Measurements from ENCODE around the gene COL2A1. TPM values are rescaled to one million over a fixed set of nuclear protein-coding genes. Genes with fewer than 3 reads are reported as not detected.

The COL2A1 gene
- total RNA-seq, 1 donor from 2014 or later: not detected

Other genes starting within 250 kb of the COL2A1 start
- gene RAPGEF3, start 245.6 kb downstream of the COL2A1 start, total RNA-seq: 0.56 and 1.1 TPM in 2 replicates
- 10.5 and 10.7 TPM in 2 replicates for gene SLC48A1, start 231.2 kb downstream of the COL2A1 start, total RNA-seq
- gene HDAC7, start 184.6 kb downstream of the COL2A1 start, total RNA-seq: 214 and 220 TPM in 2 replicates
- gene VDR, start 99.5 kb downstream of the COL2A1 start, total RNA-seq: 103 and 105 TPM in 2 replicates
- gene TMEM106C, start 40.9 kb downstream of the COL2A1 start, total RNA-seq: 103 and 106 TPM in 2 replicates
- gene SENP1, start 101.6 kb upstream of the COL2A1 start, total RNA-seq: 48.6 and 51.2 TPM in 2 replicates
- 19.2 and 22.8 TPM in 2 replicates for gene PFKM, start 114.9 kb upstream of the COL2A1 start, total RNA-seq
- 42.3 and 45.5 TPM in 2 replicates for gene ASB8, start 153.0 kb upstream of the COL2A1 start, total RNA-seq
- 0.12 and 0.32 TPM in 2 replicates for gene CCDC184, start 179.2 kb upstream of the COL2A1 start, total RNA-seq
- gene OR10AD1, start 198.8 kb upstream of the COL2A1 start, total RNA-seq: not detected in 2 replicates